ENCODE data around the gene CHD5. TPM values are rescaled to one million over a fixed set of nuclear protein-coding genes. Genes with fewer than 3 reads are reported as not detected.
A peak's percentile ranks its signal among the peaks of the same experiment; 100 is the strongest.

CHD5 gene
- total RNA-seq, 1 experiment from 2014 or later, result 6.1 TPM

DNA sequence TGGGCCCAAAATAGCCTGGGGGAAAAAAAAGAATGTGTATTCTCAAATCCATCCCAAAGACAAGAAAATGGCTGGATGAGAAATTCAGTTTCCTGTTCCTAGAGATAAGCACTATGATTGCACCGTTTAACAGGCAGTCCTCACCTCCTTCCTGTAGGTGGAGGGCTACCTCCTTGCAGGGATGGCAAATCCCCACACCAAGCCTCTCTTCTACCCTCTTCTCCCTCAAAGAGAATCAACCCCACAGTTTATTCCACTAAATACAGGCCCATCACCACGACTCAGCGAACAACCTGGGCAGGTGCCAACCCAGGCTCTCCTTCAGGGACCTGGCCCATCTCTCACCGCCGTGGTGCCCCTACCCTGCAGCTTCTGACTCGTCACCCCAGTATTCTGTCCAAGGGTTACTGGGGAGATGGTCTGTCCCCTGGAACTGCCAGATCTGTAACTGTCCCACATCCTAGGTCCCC, 3.4 kb upstream of the CHD5 start (continued):
- no peak for TF ChIP-seq SP1 (IDR thresholded peaks at IDR 0.05; ENCODE audit: low read depth)
- no peak for TF ChIP-seq EZH2 (IDR thresholded peaks at IDR 0.05)
- peak in 2 of 3 experiments; percentile 44 to 46; a peak in 4 of 6 replicates for TF ChIP-seq CTCF (IDR thresholded peaks at IDR 0.05 in 2 of 3, conservative IDR thresholded peaks at IDR 0.05 in 1 of 3; ENCODE audit: borderline replicate concordance in 1 of 3, insufficient read depth in 1 of 3, low read depth in 2 of 3, low read length in 2 of 3)

GRCh38 chr1:6181347-6181770, 1.2 kb upstream of the CHD5 start:
- Histone ChIP-seq H3K27ac (ENCODE audit: low read depth, low read length) (no peak overlapping the region), H3K36me3 (ENCODE audit: control insufficient read depth in 1 of 2, insufficient read depth in 2 of 2, low read length in 2 of 2) (peaks cover 0 to 10% of the 10 kb centered on the region in 2 experiments; a peak in 1 of 4 replicates), H3K4me1 (ENCODE audit: control insufficient read depth in 1 of 2, insufficient read depth in 2 of 2, low read length in 2 of 2) (peaks cover 12 to 26% of the 10 kb centered on the region in 2 experiments), H3K4me3 (replicated peaks in 1 of 2; ENCODE audit: low read depth in 1 of 2, low read length in 2 of 2) (no peak overlapping the region), H2AFZ (ENCODE audit: low read depth, low read length, poor library complexity, severe bottlenecking) (no peak overlapping the region), H3K9me2 (ENCODE audit: insufficient read depth) (no peaks in the 10 kb centered on the region), H3K27me3 (ENCODE audit: insufficient read depth, low read length) (no peaks in the 10 kb centered on the region), H3K4me2 (ENCODE audit: low read length) (no peak overlapping the region), H3K79me2 (ENCODE audit: insufficient read depth, low read length) (peaks cover 8% of the 10 kb centered on the region; the same call in 1 of the 2 replicates), H4K20me1 (ENCODE audit: insufficient read depth) (peaks cover 15% of the 10 kb centered on the region; the same call in 1 of the 2 replicates), H3K9me3 (ENCODE audit: control insufficient read depth in 1 of 2, insufficient read depth in 1 of 2, low read depth in 1 of 2, low read length in 2 of 2) (no peaks in the 10 kb centered on the region), H3K9ac (ENCODE audit: low read length) (no peak overlapping the region)
- ChIA-PET CTCF (no interaction called here), POLR2A (no interaction called here), RAD21 (ENCODE audit: low non-redundant PET in 1 of 2, low total read pairs in 2 of 2, uncharacterized antibody in 2 of 2, unreplicated experiment in 2 of 2) (no interaction called here)
- no peak for DNase-seq (ENCODE audit: low read depth, low spot score)
- TF ChIP-seq POLR2A (IDR thresholded peaks at IDR 0.05; ENCODE audit: borderline replicate concordance, extremely low read depth, insufficient read depth, insufficient read length), result no peak
- TF ChIP-seq POLR2AphosphoS5 (IDR thresholded peaks at IDR 0.05; ENCODE audit: low read depth, low read length), result no peak
- no peak for TF ChIP-seq JUND (IDR thresholded peaks at IDR 0.05)
- TF ChIP-seq SRF (IDR thresholded peaks at IDR 0.05; ENCODE audit: low read depth), result no peak
- TF ChIP-seq, protein P1, sequence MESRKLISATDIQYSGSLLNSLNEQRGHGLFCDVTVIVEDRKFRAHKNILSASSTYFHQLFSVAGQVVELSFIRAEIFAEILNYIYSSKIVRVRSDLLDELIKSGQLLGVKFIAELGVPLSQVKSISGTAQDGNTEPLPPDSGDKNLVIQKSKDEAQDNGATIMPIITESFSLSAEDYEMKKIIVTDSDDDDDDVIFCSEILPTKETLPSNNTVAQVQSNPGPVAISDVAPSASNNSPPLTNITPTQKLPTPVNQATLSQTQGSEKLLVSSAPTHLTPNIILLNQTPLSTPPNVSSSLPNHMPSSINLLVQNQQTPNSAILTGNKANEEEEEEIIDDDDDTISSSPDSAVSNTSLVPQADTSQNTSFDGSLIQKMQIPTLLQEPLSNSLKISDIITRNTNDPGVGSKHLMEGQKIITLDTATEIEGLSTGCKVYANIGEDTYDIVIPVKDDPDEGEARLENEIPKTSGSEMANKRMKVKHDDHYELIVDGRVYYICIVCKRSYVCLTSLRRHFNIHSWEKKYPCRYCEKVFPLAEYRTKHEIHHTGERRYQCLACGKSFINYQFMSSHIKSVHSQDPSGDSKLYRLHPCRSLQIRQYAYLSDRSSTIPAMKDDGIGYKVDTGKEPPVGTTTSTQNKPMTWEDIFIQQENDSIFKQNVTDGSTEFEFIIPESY (IDR thresholded peaks at IDR 0.05; ENCODE audit: extremely low read depth, insufficient replicate concordance, low read length), result no peak
- no peak for TF ChIP-seq SP1 (IDR thresholded peaks at IDR 0.05; ENCODE audit: low read depth)
- no peak for TF ChIP-seq ZNF274 (IDR thresholded peaks at IDR 0.05; ENCODE audit: low read depth, low read length)
- no peak for TF ChIP-seq FOSL1 (IDR thresholded peaks at IDR 0.05; ENCODE audit: low read depth)
- TF ChIP-seq MAX (IDR thresholded peaks at IDR 0.05), result no peak
- no peak for TF ChIP-seq CBX3 (IDR thresholded peaks at IDR 0.05; ENCODE audit: low read depth)
- TF ChIP-seq ZFX (IDR thresholded peaks at IDR 0.05), result no peak
- no peak for TF ChIP-seq EZH2phosphoT487 (IDR thresholded peaks at IDR 0.05; ENCODE audit: borderline replicate concordance)
- intact Hi-C loops (cut with micrococcal nuclease), result loop anchor here (5.0 kb wide), 1 partner anchor 129 kb away; no protein-coding TSS in a partner anchor
- no peak for ATAC-seq
- BruUV-seq (replicated peaks), result no TSS peak
